ENCODE results near the gene CCDC91. TPM values are rescaled to one million over a fixed set of nuclear protein-coding genes. Genes with fewer than 3 reads are reported as not detected.

The CCDC91 gene
- polyA plus RNA-seq, 1 donor (not counting 4 experiments of a cell fraction or from before 2014, with no cell fraction given) = 26.5 TPM

GRCh38 chr12:28216016-28216415 lies 25.8 kb downstream of the CCDC91 start:
- H3K36me3 ChIP-seq (ENCODE audit: control insufficient read depth in 2 of 2, extremely low read depth in 1 of 2, insufficient read depth in 2 of 2, low read length in 2 of 2) = no peaks in the 10 kb centered on the region
- no peak for DNase-seq (ENCODE audit: low read depth, low spot score)
- FAIRE-seq = no peak
- dilution Hi-C loops (cut with MboI; ENCODE audit: extremely low pct_ligation_motif_present, low sequenced_read_pairs) = no loop called here
- H3K4me2 ChIP-seq (ENCODE audit: control insufficient read depth, extremely low read depth, insufficient read depth, low read depth, low read length) = no peak overlapping the region
- no peak overlapping the region for H3K9ac ChIP-seq (ENCODE audit: control insufficient read depth, extremely low read depth, insufficient read depth, low read length)
- no peaks in the 10 kb centered on the region for H4K20me1 ChIP-seq (ENCODE audit: control insufficient read depth, extremely low read depth, insufficient read depth, low read length)
- H3K4me3 ChIP-seq (ENCODE audit: control insufficient read depth in 2 of 3, extremely low read depth in 1 of 3, insufficient read depth in 2 of 3, low read depth in 1 of 3, low read length in 3 of 3) = no peak overlapping the region
- no peaks in the 10 kb centered on the region for H3K27me3 ChIP-seq (ENCODE audit: control insufficient read depth, extremely low read depth, insufficient read depth, low read length)
- H2AFZ ChIP-seq (ENCODE audit: control insufficient read depth, low read length) = no peak overlapping the region
- H3K9me1 ChIP-seq (ENCODE audit: control insufficient read depth, extremely low read depth, insufficient read depth, low read length) = no peaks in the 10 kb centered on the region
- H3K9me3 ChIP-seq (ENCODE audit: control insufficient read depth, low read depth, low read length) = no peaks in the 10 kb centered on the region
- no peaks in the 10 kb centered on the region for H3K79me2 ChIP-seq (ENCODE audit: control insufficient read depth, insufficient read depth, low read length)
- no peak overlapping the region for H3K27ac ChIP-seq (ENCODE audit: control insufficient read depth, insufficient read depth, low read length)
- no peaks in the 10 kb centered on the region for H3K4me1 ChIP-seq (ENCODE audit: control insufficient read depth, extremely low read depth, insufficient read depth, low read length)
- TF ChIP-seq CTCF (optimal IDR thresholded peaks at IDR 0.05 in 1 of 3, IDR thresholded peaks at IDR 0.05 in 1 of 3, conservative IDR thresholded peaks at IDR 0.05 in 1 of 3; ENCODE audit: extremely low read depth in 1 of 3, insufficient read depth in 2 of 3, low read length in 3 of 3) = no peak
- TF ChIP-seq EZH2 (IDR thresholded peaks at IDR 0.05; ENCODE audit: low read length) = no peak

GRCh38 chr12:28217805-28218204 lies 27.5 kb downstream of the CCDC91 start:
- TF ChIP-seq CTCF (optimal IDR thresholded peaks at IDR 0.05 in 1 of 3, IDR thresholded peaks at IDR 0.05 in 1 of 3, conservative IDR thresholded peaks at IDR 0.05 in 1 of 3; ENCODE audit: extremely low read depth in 1 of 3, insufficient read depth in 2 of 3, low read length in 3 of 3) (no peak), EZH2 (IDR thresholded peaks at IDR 0.05; ENCODE audit: low read length) (no peak)
- no peaks in the 10 kb centered on the region for H3K4me1 ChIP-seq (ENCODE audit: control insufficient read depth, extremely low read depth, insufficient read depth, low read length)
- dilution Hi-C loops (cut with MboI; ENCODE audit: extremely low pct_ligation_motif_present, low sequenced_read_pairs) = no loop called here
- no peaks in the 10 kb centered on the region for H4K20me1 ChIP-seq (ENCODE audit: control insufficient read depth, extremely low read depth, insufficient read depth, low read length)
- no peak overlapping the region for H3K4me3 ChIP-seq (ENCODE audit: control insufficient read depth in 2 of 3, extremely low read depth in 1 of 3, insufficient read depth in 2 of 3, low read depth in 1 of 3, low read length in 3 of 3)
- DNase-seq (ENCODE audit: low read depth, low spot score) (no peak), FAIRE-seq (no peak)
- no peak overlapping the region for H2AFZ ChIP-seq (ENCODE audit: control insufficient read depth, low read length)
- H3K36me3 ChIP-seq (ENCODE audit: control insufficient read depth in 2 of 2, extremely low read depth in 1 of 2, insufficient read depth in 2 of 2, low read length in 2 of 2) = no peaks in the 10 kb centered on the region
- H3K9me3 ChIP-seq (ENCODE audit: control insufficient read depth, low read depth, low read length) = no peaks in the 10 kb centered on the region
- no peaks in the 10 kb centered on the region for H3K27me3 ChIP-seq (ENCODE audit: control insufficient read depth, extremely low read depth, insufficient read depth, low read length)
- no peaks in the 10 kb centered on the region for H3K9me1 ChIP-seq (ENCODE audit: control insufficient read depth, extremely low read depth, insufficient read depth, low read length)
- no peak overlapping the region for H3K27ac ChIP-seq (ENCODE audit: control insufficient read depth, insufficient read depth, low read length)
- no peak overlapping the region for H3K4me2 ChIP-seq (ENCODE audit: control insufficient read depth, extremely low read depth, insufficient read depth, low read depth, low read length)
- no peak overlapping the region for H3K9ac ChIP-seq (ENCODE audit: control insufficient read depth, extremely low read depth, insufficient read depth, low read length)
- H3K79me2 ChIP-seq (ENCODE audit: control insufficient read depth, insufficient read depth, low read length) = peaks cover under 1% of the 10 kb centered on the region
